Liver (tissue), 9 donors: ENCODE measurements around the gene MRPS18A. TPM values are rescaled to one million over a fixed set of nuclear protein-coding genes. Genes with fewer than 3 reads are reported as not detected.

Source experiments
- DNase-seq: peaks from one replicate; pipeline ENCODE4 v3.0.0-alpha.2; 2017; ENCODE audit warnings: low spot score
- H3K27ac ChIP-seq, 2 donors: one replicate each; pipeline ENCODE4 v1.7.0; 2013; ENCODE audit warnings: inconsistent platforms in 2 of 2, low read length in 2 of 2, control low read depth in 1 of 2, low read depth in 1 of 2, mild to moderate bottlenecking in 1 of 2
- H3K27me3 ChIP-seq, 4 donors: one replicate each; pipeline versions ENCODE4 v1.6.1 to v1.7.0; 2013; ENCODE audit warnings: low read length in 3 of 4, inconsistent platforms in 1 of 4, mild to moderate bottlenecking in 1 of 4, moderate library complexity in 1 of 4; ENCODE audit not compliant: control insufficient read depth in 4 of 4, insufficient read depth in 4 of 4
- H3K36me3 ChIP-seq, 4 donors: one replicate each; pipeline versions ENCODE4 v1.6.1 to v1.7.0; 2013; ENCODE audit warnings: low read length in 3 of 4, mild to moderate bottlenecking in 3 of 4, low read depth in 1 of 4, moderate library complexity in 1 of 4; ENCODE audit not compliant: control insufficient read depth in 4 of 4, insufficient read depth in 3 of 4
- H3K4me1 ChIP-seq, 4 donors: one replicate each; pipeline versions ENCODE4 v1.6.1 to v1.7.0; 2013; ENCODE audit warnings: low read length in 3 of 4, mild to moderate bottlenecking in 3 of 4, moderate library complexity in 1 of 4; ENCODE audit not compliant: control insufficient read depth in 4 of 4, insufficient read depth in 4 of 4
- H3K4me3 ChIP-seq, 3 donors: one replicate each; pipeline versions ENCODE4 v1.6.1 to v1.7.0; 2013; ENCODE audit warnings: low read length in 3 of 3, control low read depth in 1 of 3, low read depth in 1 of 3, mild to moderate bottlenecking in 1 of 3
- H3K9ac ChIP-seq, 2 donors: one replicate each; pipeline ENCODE4 v1.7.0; 2013; ENCODE audit warnings: low read length in 2 of 2, mild to moderate bottlenecking in 2 of 2, moderate library complexity in 2 of 2, control low read depth in 1 of 2, low read depth in 1 of 2
- H3K9me3 ChIP-seq, 4 donors: one replicate each; pipeline versions ENCODE4 v1.6.1 to v1.7.0; 2013; ENCODE audit warnings: low read length in 3 of 4; ENCODE audit not compliant: control insufficient read depth in 4 of 4
- ATF3 ChIP-seq: IDR thresholded peaks from 2 replicates; pipeline ENCODE4 v1.6.1; 2016; ENCODE audit warnings: antibody characterized with exemption
- EGR1 ChIP-seq, 2 donors: IDR thresholded peaks; 2 replicates each; pipeline ENCODE4 v1.6.1; 2016 to 2018; ENCODE audit warnings: antibody characterized with exemption in 2 of 2, low read depth in 2 of 2
- FOXA1 ChIP-seq: IDR thresholded peaks from 2 replicates; pipeline ENCODE4 v1.6.1; 2016; ENCODE audit warnings: antibody characterized with exemption
- GABPA ChIP-seq, 2 donors: IDR thresholded peaks in 1 of 2; conservative IDR thresholded peaks in 1 of 2; 2 replicates each; pipeline ENCODE4 v1.6.1; 2016; ENCODE audit warnings: antibody characterized with exemption in 2 of 2, mild to moderate bottlenecking in 1 of 2, moderate library complexity in 1 of 2
- HNF4A ChIP-seq, 2 donors: conservative IDR thresholded peaks; 2 replicates each; pipeline ENCODE4 v1.6.1; 2016; ENCODE audit warnings: antibody characterized with exemption in 2 of 2, mild to moderate bottlenecking in 2 of 2
- HNF4G ChIP-seq: IDR thresholded peaks from 2 replicates; pipeline ENCODE4 v1.6.1; 2016; ENCODE audit warnings: antibody characterized with exemption
- JUND ChIP-seq, 2 donors: IDR thresholded peaks; 2 replicates each; pipeline ENCODE4 v1.6.1; 2016; ENCODE audit warnings: antibody characterized with exemption in 2 of 2
- MAX ChIP-seq: IDR thresholded peaks from 2 replicates; pipeline ENCODE4 v1.6.1; 2016; ENCODE audit warnings: antibody characterized with exemption
- NR2F2 ChIP-seq: IDR thresholded peaks from 2 replicates; pipeline ENCODE4 v1.6.1; 2016; ENCODE audit warnings: antibody characterized with exemption
- RAD21 ChIP-seq, 2 donors: IDR thresholded peaks; 2 replicates each; pipeline ENCODE4 v1.6.1; 2016; ENCODE audit warnings: antibody characterized with exemption in 2 of 2, mild to moderate bottlenecking in 2 of 2
- RXRA ChIP-seq, 2 donors: IDR thresholded peaks; 2 replicates each; pipeline ENCODE4 v1.6.1; 2017 to 2018; ENCODE audit warnings: antibody characterized with exemption in 2 of 2, mild to moderate bottlenecking in 1 of 2
- TAF1 ChIP-seq: conservative IDR thresholded peaks from 2 replicates; pipeline ENCODE4 v1.6.1; 2016; ENCODE audit warnings: antibody characterized with exemption, mild to moderate bottlenecking
- YY1 ChIP-seq: IDR thresholded peaks from 2 replicates; pipeline ENCODE4 v1.6.1; 2016; ENCODE audit warnings: antibody characterized with exemption, mild to moderate bottlenecking
- ZBTB33 ChIP-seq: IDR thresholded peaks from 2 replicates; pipeline ENCODE4 v1.6.1; 2016; ENCODE audit warnings: antibody characterized with exemption
- WGBS: extraction: QIAGEN DNeasy Blood & Tissue Kit; methylation state at CpG from one replicate; pipeline ENCODE4 v1.1.7; 2013; 5-methylcytosine and 5-hydroxymethylcytosine counted together
- polyA plus RNA-seq, 2 donors: library from polyadenylated mRNA; stranded (reverse) in 1 of 2; unstranded in 1 of 2; fragments of 200-250 nt in 1 of 2; fragments of >200 nt in 1 of 2; fragmentation: Nextera tagmentation in 1 of 2; extraction: Ambion mirVana in 1 of 2; gene quantifications; one replicate each; pipeline versions ENCODE4 v1.2.1 to v1.2.3, GENCODE V29; 2013 to 2015
- total RNA-seq, 2 donors: library from RNA; depleted of rRNA; stranded (reverse); fragments of >200 nt; gene quantifications; one replicate each; pipeline ENCODE4 v1.2.3, GENCODE V29; 2014
- donor health status: healthy.
- donor health status: healthy.
- donor health status: healthy.
- donor health status: healthy.
- donor health status: healthy.

Gene MRPS18A
- total and polyA plus RNA-seq, 4 donors = 21.5 to 50.5 (median 35.0) TPM

- no peaks in the 10 kb centered on the region for H3K9me3 ChIP-seq
- H3K27ac ChIP-seq = no peak overlapping the region
- TF ChIP-seq ZBTB33 (no peak), EGR1 (IDR thresholded peaks at IDR 0.05; ENCODE audit: low read depth in 2 of 2) (no peak), FOXA1 (no peak), YY1 (no peak), TAF1 (no peak)
- H3K9ac ChIP-seq = no peak overlapping the region
- WGBS = 92% methylated on average over 7 of the region's 7 CpGs
- peaks cover 0 to 22% (median 11%) of the 10 kb centered on the region in 4 donors for H3K4me1 ChIP-seq
- H3K4me3 ChIP-seq = no peak overlapping the region
- DNase-seq = no peak
- peaks cover 3 to 48% (median 29%) of the 10 kb centered on the region in 4 donors for H3K36me3 ChIP-seq
- H3K27me3 ChIP-seq = no peaks in the 10 kb centered on the region
These were observed 62.8 kb downstream of the MRPS18A start for GRCh38 chr6:43624786-43625288.

GRCh38 chr6:43623880-43624785, 63.5 kb downstream of the MRPS18A start:
- Histone ChIP-seq H3K27me3 (no peaks in the 10 kb centered on the region), H3K36me3 (peaks cover 3 to 51% (median 31%) of the 10 kb centered on the region in 4 donors), H3K27ac (no peak overlapping the region), H3K4me3 (no peak overlapping the region), H3K9me3 (no peaks in the 10 kb centered on the region), H3K4me1 (peaks cover 0 to 16% (median 9%) of the 10 kb centered on the region in 4 donors), H3K9ac (no peak overlapping the region)
- WGBS = 94% methylated on average over 12 of the region's 12 CpGs
- TF ChIP-seq MAX = no peak
- no peak for TF ChIP-seq ATF3
- TF ChIP-seq EGR1 (IDR thresholded peaks at IDR 0.05; ENCODE audit: low read depth in 2 of 2) = no peak
- no peak for TF ChIP-seq JUND (IDR thresholded peaks at IDR 0.05)
- no peak for TF ChIP-seq YY1
- TF ChIP-seq RXRA (IDR thresholded peaks at IDR 0.05) = no peak
- no peak for TF ChIP-seq FOXA1
- no peak for TF ChIP-seq TAF1
- TF ChIP-seq GABPA (IDR thresholded peaks at IDR 0.05 in 1 of 2, conservative IDR thresholded peaks at IDR 0.05 in 1 of 2) = no peak
- TF ChIP-seq RAD21 (IDR thresholded peaks at IDR 0.05) = no peak
- no peak for TF ChIP-seq HNF4A (conservative IDR thresholded peaks at IDR 0.05)
- DNase-seq = no peak

- no peak overlapping the region for H3K4me3 ChIP-seq
- 96% methylated on average over 10 of the region's 10 CpGs for WGBS
- no peak for DNase-seq
- peaks cover 0 to 9% (median 5%) of the 10 kb centered on the region in 4 donors for H3K4me1 ChIP-seq
- no peak overlapping the region for H3K9ac ChIP-seq
- no peaks in the 10 kb centered on the region for H3K27me3 ChIP-seq
- no peak overlapping the region for H3K27ac ChIP-seq
- peaks cover 3 to 51% (median 31%) of the 10 kb centered on the region in 4 donors for H3K36me3 ChIP-seq
- no peak for TF ChIP-seq TAF1
- TF ChIP-seq HNF4G = no peak
- no peak for TF ChIP-seq HNF4A (conservative IDR thresholded peaks at IDR 0.05)
- no peak for TF ChIP-seq RXRA (IDR thresholded peaks at IDR 0.05)
- TF ChIP-seq NR2F2 = no peak
- no peak for TF ChIP-seq MAX
- TF ChIP-seq FOXA1 = no peak
- no peaks in the 10 kb centered on the region for H3K9me3 ChIP-seq
These were observed 65.0 kb downstream of the MRPS18A start for GRCh38 chr6:43622541-43622940.
